Fibroblast of skin of abdomen (primary cell): Measurements from ENCODE around the gene NAA16.
"Not testable (repeated sequence)": the region's sequence is repeated elsewhere in the genome, so short reads cannot be mapped to it uniquely, and the experiment has no call there.

Experiments
- DNase-seq: peaks from one replicate; pipeline ENCODE4 v3.0.0-alpha.2; 2013

Gene NAA16

DNA sequence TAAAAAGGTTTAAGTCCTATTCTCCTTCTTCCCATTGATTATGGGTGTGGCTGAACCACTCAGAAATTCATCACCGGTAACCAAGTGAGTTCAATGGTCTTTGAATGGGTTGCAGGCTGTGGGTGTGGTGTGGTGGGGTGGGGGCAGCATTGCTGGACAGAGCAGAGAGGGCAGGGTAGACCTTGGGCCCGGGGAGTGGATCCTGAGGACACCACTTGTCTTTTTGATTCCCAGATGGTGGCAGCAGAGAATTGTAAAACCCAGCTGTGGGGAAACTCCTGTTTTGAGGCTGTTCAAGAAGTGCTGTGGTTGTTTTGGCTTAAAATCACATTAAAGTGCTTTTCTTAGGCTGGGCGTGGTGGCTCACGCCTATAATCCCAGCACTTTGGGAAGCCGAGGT, 100.5 kb downstream of the NAA16 start:
- DNase-seq = peak; percentile 64

DNA sequence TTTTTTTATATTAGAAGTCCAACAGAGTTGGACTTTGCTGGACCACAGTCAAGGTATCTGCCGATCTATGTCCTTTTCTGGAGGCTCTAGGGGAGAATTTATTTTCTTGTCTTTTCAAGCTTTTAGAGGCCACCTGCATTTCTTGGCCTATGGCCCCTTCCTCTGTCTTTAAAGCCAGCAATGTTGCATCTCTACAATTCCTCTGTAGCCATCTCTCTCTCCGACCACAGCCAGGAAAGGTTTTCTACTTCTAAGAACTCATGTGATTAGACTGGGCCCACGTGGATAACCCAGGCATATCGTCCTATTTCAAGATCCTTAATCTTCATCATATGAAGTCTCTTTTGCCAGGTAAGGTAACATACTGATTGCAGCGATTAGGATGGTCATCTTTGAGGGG, 102.8 kb downstream of the NAA16 start:
- no peak for DNase-seq

DNA sequence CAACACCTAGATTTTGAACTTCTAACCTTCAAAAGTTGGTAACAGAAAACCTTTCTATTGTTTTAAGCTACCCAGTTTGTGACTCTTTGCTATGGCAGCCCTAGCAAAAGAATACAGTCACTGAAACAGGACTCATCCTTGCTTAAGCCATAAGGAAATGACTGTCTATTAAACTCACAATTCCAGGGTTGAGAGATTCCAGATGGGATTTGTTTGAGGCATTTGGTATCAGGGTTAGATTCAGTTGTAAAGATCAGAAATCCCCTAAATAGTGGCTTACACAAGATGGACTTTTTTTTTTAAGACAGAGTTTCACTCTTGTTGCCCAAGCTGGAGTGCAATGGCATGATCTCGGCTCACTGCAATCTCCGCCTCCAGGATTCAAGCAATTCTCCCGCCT, 105.2 kb downstream of the NAA16 start:
- peak; percentile 26 for DNase-seq

DNA sequence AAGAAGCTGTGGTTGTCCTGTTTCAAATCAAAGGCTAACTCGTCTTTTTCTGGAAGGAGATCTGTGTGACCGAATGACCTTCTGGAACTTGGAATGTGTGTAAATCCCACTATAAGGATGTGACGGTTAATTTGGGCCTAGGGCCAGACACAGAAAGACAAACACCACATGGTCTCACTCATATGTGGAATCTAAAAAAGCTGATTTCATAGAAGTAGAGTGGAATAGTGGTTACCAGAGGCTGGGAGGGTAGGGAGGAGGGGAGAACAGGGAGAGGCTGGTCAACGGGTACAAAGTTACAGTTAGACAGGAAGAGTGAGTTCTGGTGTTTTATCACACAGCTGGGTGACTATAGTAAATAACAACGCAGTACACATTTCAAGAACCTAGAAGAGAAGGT, 107.0 kb downstream of the NAA16 start:
- DNase-seq = peak; percentile 88

DNA sequence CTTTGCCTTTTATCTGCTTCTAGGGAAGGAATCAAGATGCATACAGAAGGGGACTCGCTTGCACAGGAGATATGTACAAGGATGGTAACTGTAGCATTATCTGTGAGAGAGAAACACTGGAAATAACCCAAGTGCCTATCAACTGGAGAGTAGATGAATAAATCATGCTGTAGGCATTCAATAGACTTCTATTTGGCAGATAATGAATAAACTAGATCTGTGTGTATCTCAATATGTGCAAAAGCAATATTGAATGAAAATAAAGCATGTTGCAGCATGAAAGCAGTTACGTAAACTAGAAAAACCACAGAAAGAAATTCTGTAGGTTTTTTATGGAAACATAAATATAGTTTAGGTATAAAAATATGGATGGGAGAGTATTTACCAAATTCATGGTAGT, 107.7 kb downstream of the NAA16 start:
- DNase-seq = no peak

DNA sequence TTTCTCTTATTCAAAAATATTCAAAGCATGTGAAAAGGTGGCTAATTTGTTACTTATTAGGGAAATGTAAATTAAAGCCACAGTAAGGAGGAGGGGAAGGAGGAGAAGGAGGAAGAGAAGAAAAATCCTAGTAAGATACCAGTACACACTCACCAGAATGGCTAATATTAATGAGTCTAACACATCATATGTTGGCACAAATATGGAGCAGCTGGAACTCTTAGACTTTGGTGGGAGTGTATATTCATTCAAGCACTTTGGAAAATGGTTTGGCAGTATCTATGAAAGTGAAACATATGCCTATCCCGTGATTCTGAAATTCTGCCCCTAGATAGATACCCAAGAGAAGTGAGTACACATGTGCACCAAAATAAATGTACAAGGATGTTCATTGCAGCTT, 108.1 kb downstream of the NAA16 start:
- DNase-seq = no peak

DNA sequence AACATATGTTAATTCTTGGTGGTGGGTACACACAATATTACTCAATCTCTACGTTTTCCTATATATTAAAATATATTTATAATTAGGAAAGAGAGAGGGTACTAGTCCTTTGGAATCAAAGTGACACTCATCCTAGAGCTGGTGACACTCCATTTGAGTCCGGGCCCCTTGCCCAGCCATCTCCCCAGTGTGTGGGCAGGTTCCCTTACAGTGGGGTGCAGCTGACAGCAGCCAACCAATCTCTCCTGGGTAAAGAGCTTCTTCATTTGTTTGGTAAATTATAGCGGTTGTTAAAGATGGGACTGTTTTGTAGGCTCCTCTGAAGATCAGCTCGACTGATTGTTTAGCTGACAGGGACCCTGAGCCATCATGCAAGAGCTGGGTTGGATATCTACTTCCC, 109.1 kb downstream of the NAA16 start:
- DNase-seq = no peak

DNA sequence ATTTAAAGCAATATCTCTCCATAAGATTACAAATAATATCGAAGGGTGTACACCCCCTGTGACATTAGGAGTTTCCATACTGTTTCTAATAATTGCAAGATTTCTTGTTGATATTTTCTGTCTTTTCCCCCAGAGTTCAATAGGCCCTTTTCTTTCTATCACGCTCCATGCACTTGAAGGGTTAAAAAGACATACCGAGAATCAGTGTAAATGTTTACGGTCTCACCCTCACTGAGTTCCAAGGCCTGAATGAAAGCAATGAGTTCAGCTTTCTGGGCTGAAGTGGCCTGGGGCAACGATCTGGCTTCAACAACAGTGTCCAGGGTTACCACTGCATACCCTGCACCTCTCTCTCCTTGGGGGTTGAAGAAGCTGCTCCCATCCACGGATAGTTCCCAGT, 110.3 kb downstream of the NAA16 start:
- DNase-seq = not testable (repeated sequence)

DNA sequence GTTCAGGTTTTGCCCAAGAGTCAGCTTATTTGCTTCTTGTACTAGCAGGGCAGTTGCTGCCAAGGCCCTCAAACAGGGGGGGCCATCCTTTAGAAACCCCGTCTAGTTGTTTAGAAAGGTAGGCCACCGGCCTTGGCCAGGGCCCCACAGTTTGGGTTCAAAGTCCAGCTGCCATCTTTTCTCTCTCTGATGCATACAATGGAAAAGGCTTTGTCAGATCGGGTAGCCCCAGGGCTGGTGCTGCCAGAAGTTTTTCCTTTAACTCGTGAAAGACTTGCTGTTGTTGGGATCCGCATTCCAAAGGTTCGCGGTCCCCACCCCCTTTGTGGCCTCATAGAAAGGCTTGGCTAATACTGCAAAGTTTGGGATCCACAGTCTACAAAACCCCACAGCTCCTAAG, 110.9 kb downstream of the NAA16 start:
- not testable (repeated sequence) for DNase-seq

DNA sequence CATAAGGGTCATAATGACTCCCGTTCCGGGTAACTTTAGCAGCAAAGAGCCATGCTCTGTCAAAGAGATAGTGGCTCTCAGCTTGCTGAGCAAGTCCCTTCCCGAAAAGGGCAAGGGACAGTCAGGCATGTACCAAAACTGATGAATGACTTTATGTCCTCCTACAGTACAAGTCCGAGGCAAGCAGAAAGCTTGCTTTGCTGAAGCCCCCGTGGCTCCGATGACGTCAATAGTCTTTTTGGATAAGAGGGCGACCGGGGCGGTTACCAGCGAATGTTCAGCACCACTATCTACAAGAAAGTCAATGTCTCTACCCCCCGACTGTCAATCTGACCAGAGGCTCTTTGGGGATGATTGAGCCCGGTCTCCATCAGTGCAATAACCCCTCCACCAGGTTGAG, 112.2 kb downstream of the NAA16 start:
- not testable (repeated sequence) for DNase-seq

DNA sequence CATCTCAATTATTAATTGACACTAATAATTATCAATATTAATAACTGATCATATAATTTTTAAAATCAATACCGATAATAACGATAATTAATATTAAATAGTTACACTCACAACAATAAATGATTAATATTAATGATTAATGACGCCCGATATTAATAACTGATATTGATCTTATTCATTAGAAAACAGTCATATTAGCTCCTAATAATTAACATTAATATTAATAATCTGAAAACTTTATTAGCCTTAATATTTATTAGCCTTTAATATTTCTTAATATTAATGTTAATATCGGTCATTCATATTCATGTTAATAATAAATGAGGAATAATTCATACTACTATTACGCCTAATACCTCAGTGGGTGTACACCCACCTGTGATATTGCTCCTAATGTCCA, 113.6 kb downstream of the NAA16 start:
- not testable (repeated sequence) for DNase-seq

DNA sequence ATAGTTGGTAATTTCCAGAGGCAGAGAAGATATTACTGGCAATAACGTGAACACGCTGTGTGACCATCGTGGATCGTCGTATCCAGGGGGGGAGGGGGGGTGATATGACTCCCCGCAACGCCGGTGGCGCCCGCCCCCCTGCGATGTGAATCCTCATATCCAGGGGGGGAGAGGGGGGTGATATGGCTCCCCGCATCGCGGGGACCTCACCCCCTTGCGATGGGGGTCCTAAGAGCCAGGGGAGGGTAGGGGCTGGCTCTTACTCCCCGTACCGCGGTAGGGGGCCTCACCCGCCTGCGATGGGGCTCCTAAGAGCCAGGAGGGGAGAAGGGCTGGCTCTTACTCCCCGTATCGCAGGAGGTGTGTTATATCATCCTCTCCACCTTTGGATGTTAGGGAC, 115.0 kb downstream of the NAA16 start:
- no peak for DNase-seq
